Activated T-cell treated with anti-CD3 and anti-CD28 coated beads for 4 hours (primary cell): ENCODE measurements around the gene SUPT3H.

Source experiments
- DNase-seq: peaks from one replicate; pipeline ENCODE4 v3.0.0-alpha.2; 2020

The SUPT3H gene

DNA sequence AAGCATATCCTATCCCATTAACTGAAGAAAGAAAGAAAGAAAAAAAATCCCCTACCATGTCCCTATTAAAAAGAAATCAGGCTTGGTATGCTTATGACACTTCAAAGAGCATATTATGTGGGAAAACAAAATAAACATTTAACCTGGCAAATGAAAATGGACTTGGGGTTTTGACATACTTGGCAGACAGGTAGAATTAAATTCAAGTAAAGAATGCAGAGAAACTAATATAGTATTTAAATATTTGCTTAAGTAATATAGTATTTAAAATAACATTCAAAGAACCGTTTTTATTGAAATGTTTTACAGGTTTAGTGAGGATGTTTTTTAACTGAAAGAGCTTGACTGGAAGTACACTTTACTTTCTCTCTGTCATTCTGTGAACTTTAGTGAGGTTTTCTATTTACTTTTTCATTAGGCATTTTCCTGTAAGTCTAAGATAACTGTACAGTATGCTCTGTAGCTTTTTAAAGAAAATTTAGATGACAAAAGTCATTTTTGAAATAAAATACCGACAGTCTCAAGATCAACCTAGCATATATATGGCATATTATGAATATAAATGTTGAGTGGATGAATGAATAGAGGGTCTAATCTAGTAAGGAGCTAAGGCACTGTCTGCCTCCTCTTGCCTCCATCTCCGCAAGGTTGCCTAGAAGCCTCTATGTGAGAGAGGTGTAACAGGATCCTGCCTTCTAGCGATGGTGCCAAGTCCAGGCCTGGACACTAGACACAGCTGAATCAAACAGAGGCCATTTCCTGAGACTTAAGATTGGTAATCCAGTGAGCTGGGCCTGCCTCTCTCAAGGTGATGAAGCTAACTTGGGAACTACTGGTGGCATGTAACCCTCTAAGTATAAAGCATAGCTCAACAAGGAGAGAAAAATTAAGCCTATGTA, 394.0 kb downstream of the SUPT3H start:
- DNase-seq, result no peak

DNA sequence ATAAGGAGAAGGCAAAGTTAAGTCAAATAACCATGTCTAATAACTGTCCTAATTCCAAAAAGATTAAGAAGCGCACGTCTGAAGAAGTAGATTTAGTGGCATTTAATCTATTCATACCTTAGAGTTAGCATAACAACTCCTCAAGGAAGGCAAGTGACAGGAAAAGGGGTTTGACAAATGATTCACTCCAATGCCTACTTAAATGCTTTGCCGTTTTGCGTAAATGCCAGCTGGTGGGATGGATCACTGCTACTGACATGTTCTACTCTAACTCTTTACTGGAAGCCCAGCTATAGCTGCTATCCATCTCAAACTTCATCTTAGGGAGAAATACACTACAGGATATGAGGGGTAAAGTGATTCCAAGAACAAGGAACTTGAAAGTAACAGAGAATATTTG, 396.9 kb downstream of the SUPT3H start:
- no peak for DNase-seq

DNA sequence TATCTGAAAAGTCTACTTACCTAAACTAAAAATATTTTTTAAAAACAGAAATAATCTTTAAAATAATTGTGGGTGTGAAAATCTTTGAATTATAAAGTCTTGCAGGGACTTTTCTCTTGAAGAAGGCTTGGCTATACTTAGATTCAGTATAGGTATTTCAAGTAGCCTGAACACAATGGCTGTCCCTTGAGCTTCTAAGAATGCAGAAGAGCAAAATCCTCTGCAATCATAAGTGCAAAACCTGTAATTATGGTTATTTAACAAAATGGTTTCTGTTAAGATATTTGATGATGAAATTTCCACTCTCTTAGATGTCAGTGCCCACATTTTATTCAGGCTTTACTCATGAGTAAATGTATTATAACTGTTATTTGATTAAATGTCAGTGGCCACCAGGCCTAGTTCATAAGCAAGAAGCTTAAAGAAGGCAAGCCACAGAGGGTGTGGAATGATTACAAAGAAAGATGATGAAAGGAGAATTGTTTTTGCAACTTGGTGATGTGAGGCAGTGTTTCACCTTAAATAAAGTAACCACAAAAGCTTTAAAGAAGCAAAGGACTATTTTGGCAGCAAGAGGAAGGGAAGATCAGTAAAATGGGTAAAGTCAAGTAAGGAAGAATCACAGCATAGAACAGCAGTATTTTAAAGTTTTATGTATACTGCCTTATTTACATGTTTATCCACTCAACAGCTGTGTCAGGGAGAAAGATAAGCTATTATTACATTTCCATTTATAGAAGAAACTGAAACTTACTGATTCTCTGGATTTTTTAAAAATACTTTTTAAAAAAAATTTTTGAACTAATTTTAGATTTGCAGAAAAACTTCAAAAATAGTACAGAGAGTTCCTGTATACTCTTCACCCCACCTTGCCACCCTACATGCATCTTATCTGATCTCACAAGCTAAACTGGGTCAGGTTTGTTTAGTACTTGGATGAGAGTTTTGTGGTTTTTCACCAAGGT, 400.8 kb downstream of the SUPT3H start:
- DNase-seq, result no peak

DNA sequence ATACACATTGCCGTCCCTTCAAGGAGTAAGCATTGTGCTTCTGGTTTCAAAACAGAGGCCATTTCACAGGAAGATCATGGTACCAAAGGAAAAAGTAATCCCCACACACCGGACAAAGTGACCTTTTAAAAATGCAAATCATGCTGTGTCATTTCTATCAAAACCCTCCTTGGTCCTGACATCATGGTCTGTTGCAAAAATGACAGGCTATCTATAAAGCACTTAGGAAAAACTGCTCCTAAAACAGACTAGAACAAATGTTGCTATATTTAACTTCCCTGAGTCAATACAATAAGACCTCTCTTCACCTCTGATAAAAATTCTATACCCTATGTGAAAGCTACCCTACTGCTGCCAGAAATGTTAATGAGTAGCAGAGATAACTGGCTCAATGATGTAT, 403.2 kb downstream of the SUPT3H start:
- no peak for DNase-seq

DNA sequence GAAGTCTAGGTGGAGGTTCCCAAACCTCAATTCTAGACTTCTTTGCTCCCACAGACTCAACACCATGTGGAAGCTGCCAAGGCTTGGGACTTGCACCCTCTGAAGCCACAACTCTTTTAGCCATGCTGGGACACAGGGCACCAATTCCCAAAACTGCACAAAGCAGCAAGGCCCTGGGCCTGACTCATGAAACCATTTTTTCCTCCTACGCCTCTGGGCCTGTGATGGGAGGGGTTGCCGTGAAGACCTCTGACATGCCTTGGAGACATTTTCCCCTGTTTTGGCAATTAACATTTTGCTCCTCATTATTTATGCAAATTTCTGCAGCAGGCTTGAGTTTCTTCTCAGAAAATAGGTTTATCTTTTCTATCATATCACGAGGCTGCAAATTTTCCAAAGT, 405.0 kb downstream of the SUPT3H start:
- no peak for DNase-seq

DNA sequence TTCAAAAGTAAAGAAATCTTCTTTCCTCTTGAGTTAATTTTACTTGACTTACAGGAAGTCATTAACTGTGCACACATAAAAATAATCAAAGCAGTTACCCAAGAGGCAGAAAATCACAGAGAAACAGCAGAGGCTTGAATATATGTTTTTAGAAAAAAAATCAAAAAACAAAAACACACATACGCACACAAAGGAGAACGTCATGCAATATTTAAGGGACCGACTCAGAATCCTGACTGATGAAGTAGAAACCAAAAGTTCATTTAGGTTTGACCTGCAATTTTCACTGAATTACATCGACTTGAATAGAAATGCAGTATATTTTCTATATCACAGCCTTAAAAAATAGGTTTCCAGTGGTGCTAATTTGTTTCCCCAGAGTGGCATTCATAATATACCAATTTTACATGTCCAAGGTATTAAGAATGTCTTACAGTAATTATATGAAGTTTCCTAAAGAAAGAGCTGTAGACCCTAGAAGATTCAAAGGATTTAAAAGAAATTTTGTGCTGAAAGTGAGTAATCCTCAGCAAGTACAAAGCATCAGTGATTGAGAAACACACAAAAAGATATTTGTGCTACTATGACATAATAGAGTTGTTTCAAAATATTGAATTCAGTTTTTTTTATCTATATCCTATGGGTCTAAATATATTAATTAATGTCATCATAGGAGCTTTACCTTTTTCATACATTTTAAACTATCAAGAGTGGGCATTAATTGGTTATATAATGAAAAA, 408.1 kb downstream of the SUPT3H start:
- no peak for DNase-seq

DNA sequence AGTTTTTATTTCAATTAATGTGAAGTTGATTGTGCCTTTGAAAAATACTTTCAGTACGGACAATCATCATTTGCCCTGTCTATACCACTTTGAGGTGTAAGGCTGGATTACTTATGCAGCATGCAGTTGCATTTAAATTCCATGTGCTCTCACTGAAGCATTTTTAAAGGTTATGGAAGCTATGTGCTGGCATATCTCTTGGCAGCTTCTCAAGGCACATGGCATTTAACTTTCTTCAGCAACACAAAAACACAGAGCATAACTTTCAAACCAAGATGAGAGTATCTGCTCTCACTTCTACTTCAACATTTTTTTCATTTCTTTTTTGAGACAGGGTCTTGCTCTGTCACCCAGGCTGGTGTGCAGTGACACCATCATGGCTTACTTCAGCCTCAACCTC, 410.3 kb downstream of the SUPT3H start:
- no peak for DNase-seq

DNA sequence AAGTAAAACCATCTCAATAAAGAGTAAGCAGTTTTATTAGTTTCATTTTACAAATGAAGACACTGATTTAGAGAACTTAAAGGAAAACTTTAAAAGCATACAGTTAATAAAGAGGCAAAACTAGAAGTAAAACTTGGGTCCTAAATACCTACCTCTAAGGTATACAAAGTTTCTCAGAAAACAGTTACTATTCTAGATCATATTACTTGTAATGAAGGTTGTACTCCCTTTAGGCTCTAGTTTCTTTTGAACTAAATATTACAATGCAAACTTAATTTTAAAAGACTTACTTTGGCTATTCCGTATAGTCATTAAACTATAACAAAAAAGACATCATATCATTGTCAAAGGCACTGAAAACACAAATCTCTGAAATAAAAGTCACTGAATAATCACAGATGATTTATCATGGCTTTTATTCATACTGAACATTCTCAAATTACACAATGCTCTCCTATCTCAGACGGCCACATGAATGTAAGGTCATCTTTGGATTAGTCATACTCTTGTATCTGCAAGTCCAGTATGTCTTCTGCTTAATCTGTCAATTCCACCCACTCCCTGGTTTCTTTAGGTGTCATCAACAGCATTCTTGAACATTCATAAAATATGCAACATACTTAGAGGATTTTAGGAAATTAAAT, 411.2 kb downstream of the SUPT3H start:
- DNase-seq, result no peak

DNA sequence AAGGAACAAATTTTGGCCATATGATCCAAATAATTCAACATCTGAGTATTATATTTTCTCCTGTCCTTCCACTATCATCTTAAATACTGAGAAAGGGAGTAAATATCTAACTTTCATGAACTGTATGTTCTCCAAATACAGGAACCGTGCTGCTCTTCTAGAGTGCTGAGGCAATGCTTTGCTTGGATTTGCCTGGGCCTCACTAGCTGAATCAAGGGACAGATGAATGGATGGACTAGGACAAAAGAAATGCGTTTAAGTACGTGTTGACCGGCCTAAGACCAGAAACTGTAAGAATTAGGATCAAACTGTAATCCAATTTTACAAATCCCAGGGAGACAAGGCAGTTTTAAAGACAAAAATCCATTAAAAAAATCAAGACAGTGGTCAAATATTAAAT, 412.0 kb downstream of the SUPT3H start:
- DNase-seq, result no peak

DNA sequence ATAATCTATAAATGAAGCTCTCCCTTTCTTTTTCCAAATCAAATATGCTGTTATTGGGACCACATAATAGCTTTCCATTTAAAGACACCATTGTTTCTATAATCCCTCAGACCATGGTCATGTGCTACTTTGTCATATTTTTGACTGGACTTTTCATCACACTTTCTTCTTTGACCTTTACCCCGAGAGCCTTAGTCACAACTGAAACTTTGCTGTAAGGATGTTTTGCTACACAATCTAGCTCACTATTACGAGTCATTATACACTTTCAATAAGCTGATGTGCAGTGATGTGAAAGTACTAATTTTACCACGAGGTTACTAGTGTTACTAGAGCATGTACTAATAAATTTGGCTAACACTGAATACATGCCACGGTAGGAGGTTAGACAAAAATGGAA, 416.8 kb downstream of the SUPT3H start:
- no peak for DNase-seq

DNA sequence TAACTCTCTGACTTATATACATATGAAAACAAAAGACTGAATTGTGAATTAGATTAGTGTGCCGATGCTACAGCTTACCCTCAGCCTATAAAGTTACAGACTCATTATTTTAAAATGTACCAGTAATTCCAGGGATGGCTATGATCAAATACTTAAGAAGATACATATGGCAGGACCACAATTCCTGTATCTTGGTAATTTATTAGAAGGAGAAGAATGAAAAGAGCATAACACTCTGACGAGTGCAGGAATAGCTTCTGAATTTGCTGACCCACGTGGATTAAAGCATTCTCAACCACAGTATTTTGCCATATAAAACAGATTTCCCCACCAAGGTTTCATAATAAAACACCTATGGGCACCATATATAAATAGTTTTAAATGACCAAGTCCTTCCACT, 418.1 kb downstream of the SUPT3H start:
- no peak for DNase-seq

DNA sequence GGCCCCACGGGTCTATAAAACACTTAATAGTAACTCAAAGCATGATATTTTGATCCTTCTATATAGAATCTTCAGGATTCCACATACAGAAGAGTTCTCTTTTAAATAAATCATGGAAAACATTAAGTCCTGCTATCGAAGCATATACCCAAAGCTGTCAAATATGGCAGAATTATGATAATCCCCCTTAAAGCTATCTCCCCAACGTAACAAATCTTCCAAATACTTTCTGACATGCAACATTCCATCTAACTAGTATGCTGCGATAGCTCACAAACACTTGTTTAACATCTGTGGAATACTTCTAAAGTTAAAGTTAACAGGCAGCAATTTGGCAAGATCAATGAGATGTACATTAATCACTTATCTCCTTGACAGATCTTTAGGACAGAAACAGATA, 420.6 kb downstream of the SUPT3H start:
- no peak for DNase-seq

DNA sequence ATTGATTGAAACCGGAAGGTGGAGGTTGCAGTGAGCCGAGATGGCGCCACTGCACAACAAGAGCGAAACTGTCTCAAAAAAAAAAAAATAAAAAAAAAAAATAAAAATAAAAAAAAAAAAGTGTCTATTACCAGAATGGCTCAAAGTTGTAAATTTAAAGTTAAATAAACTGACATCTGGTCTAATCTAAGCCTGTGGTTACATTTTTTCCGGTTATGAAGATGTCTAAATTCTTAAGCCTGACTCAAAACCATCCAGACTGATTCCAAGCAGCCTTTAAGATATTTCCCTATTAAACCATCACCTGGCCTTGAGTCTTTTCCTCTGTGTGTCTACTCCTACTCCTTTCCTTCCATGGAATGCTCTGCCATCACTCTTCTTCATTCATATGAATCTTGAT, 421.3 kb downstream of the SUPT3H start:
- no peak for DNase-seq

DNA sequence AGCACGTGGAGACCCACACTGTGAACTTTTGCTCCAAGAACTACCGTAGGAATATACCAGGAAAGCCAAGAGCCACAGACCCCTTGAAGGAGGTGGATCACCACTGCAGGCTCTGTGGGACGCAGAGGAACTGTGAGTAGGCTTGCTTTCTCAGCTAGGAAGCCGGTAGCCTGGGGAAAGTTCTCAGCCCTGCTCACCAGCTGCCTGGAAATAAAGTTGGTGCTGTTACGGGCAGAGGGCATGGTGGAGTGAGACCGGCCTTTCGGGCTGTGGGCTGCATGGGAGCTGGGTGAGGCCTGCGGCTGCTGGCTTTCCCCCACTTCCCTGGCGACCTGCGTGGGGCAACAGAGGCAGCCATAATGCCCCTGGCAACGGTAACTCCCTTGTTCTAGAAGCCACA, 422.6 kb downstream of the SUPT3H start:
- DNase-seq, result no peak

DNA sequence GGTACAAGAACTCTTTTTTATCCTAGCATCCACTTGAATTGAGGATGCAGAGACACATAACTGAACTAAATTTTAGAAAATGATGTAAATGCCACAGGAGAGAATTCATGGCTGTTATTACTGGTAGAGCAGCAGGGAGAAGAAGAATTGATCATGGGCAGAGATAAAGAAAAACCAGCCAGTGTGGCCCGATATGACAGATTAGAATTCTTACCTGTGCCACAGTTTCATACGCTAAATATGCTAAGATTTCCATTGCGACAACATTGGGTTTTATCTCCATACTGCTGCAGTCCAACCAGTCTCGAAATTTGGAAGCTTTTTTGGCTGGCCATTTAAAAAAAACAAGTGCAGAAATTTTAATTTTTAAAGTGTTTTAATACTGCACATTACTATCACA, 423.5 kb downstream of the SUPT3H start:
- no peak for DNase-seq

DNA sequence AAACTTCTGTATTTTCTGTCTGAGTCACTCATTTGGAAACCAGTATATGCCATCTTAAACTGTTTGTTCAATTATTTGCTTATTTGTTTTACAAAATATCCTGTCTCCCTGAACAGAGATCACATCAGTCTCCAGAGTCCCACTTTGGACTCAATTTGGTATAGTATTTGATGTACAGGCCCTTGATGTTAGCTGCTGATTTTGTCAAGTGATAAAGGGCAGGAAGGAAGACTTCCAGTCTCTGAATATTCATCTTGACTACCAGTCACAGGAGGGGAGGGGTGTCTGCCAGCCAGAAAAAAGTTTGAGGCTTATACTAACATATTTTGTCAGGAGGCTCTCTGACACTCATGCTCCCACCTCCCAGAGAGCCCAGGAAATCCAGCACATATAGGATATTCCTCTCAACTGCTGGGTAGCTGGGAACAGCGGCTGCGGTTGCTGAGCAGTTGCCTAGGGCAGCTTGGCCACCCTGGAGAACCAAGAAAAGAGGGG, 426.4 kb downstream of the SUPT3H start:
- no peak for DNase-seq

DNA sequence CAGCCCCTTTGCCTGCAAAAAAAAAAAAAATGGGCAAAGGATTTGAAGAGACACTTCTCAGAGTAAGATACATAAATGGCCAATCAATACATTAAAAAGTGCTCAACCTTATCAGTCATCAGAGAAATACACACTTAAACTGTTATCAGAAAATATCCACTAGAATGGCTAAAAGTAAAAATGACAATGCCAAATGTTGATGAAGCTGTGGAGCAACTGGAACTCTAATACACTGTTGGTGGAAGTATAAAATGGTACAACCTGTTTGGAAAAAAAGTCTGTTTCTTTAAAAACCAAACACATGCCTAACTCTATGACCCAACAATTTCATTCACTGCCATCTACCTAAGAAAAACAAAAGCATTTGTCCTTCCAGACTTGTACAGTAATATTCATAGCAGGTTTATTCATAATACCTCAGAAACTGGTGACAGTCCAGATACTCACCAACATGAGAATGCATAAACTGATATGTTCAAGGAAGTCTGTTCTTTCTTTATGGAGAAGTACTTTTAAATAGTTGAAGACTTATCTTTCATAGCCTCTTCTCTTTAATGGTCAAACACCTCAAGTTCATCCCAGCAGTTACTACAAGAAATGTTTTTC, 428.0 kb downstream of the SUPT3H start:
- DNase-seq, result no peak

DNA sequence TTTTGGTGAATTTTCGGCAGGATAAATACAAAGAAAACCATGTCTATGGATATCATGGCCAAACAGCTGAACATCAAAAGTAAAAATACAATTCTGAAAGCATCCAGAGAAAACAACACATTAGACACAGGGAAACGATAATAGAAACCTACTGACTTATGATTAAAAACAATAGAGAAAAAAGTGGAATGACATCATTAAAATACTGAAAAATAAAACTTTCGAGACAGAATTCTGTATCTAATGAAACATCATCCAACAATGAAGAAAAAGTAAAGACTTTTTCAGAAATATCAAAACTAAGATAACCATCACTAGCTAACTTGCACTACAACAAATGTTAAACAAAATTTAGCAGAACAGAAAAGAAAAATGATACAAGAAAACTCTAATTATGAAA, 434.2 kb downstream of the SUPT3H start:
- DNase-seq, result no peak

DNA sequence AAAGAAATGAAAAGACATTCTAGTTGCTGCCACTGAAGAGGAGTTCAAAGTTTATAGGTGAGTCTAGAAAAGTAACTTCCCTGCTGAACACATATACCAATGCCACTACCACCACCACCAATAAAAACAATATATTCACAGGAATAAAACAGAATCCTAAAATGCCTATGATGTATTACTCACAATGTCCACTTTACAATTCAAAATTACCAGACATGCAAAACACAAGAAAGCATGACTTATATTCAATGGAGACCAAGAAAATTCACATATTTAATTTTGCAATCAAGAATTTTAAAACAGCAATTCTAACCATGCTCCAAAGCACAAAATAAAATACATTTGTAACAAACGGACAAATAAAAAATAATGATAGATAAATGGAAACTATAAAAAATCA, 434.9 kb downstream of the SUPT3H start:
- DNase-seq, result no peak

DNA sequence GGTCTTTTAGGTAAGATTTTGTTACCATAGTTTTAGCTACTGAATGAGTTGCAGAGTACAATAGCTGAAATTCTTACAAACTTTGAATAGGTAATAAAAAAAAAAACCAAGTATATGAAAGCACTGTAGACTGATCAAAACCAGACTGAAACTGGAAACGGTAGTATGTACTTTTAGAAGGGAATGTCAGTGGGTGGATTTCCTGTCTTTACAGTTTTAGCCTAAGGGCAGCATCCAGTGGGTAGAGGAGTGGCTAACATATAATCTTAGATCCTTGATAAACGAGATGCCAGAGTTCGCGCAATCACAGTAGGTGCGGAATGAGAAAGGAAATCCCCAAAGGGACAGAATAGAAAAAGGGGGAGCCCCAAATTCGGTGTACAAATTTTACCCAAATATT, 435.5 kb downstream of the SUPT3H start:
- DNase-seq, result no peak

DNA sequence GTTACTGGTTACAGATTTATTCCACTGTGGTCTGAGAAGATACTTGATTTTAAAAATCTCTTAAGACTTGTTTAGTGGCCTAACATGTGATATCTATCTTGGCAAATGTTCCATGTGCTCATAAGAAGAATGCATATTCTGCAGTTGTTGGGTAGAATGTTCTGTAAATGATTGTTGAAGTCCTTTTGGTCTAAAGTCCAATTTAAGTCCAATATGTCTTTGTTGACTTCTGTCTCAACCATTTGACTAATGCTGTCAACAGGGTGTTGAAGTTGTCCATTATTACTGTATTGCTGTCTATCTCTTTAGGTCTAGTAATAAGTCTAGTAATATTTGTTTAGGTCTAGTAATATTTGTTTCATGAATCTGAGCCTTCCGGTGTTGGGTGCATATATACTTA, 437.4 kb downstream of the SUPT3H start:
- DNase-seq, result no peak

DNA sequence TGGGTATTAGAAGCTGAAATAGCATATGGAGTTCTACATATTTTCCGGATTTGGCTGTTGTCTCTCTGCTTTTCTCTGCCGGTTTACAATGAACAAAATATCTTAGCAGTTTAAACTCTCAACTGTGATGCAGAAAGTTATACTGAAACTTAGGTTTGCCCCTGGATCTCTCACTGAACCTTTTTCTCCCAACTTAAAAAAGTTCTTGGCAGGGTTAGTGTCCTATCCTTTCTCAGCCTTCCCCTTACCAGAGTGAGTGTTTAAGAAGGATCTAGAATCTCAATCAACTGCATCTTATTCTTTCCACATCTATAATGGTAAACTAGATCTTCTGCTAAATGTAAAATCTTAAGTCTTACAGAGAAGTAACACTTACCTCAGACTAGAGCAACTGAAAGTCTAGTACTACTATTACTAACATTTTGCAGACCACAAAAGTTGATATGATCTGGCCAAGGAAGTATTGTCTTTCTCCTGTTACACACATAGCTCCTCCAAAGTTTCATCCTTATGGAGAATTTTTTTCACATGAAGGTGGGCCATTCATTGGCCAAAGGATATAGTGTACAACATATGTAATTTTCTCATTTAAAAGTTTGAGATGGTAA, 441.9 kb downstream of the SUPT3H start:
- DNase-seq, result no peak
